Type B pancreatic cell (in vitro differentiated cells): ENCODE data around the gene EFCAB6. TPM values are rescaled to one million over a fixed set of nuclear protein-coding genes. Genes with fewer than 3 reads are reported as not detected.

Experiments used
- DNase-seq: peaks from one replicate; pipeline ENCODE4 v3.0.0; 2021; ENCODE audit warnings: mixed read lengths; ENCODE audit not compliant: unreplicated experiment; ENCODE audit errors: extremely low spot score
- H3K27ac Mint-ChIP-seq: 2 replicates; pipeline ENCODE4 v1.8.0; 2021; ENCODE audit warnings: mild to moderate bottlenecking, mixed read lengths
- H3K27me3 Mint-ChIP-seq: 2 replicates; pipeline ENCODE4 v1.8.0; 2021; ENCODE audit warnings: mixed read lengths
- H3K36me3 Mint-ChIP-seq: 2 replicates; pipeline ENCODE4 v1.8.0; 2021; ENCODE audit warnings: mixed read lengths
- H3K4me1 Mint-ChIP-seq: one replicate; pipeline ENCODE4 v1.8.0; 2021; ENCODE audit warnings: mixed read lengths; ENCODE audit not compliant: unreplicated experiment
- H3K4me3 Mint-ChIP-seq: 2 replicates; pipeline ENCODE4 v1.8.0; 2021; ENCODE audit warnings: mild to moderate bottlenecking, mixed read lengths
- H3K9me3 Mint-ChIP-seq: 2 replicates; pipeline ENCODE4 v1.8.0; 2021; ENCODE audit warnings: mixed read lengths
- total RNA-seq: library from RNA; stranded (reverse); gene quantifications from 2 replicates; pipeline ENCODE4 v1.2.1, GENCODE V29; 2021; ENCODE audit warnings: low replicate concordance
- TF ChIP-seq, protein P1 (sequence below): fragments of 200-600 bp; sonication (generic); conservative IDR thresholded peaks from 2 replicates; pipeline ENCODE4 v1.5.0; 2021; ENCODE audit warnings: antibody characterized with exemption, mild to moderate bottlenecking

EFCAB6 gene
- total RNA-seq, 1 donor from 2014 or later: 5.3 TPM

DNA sequence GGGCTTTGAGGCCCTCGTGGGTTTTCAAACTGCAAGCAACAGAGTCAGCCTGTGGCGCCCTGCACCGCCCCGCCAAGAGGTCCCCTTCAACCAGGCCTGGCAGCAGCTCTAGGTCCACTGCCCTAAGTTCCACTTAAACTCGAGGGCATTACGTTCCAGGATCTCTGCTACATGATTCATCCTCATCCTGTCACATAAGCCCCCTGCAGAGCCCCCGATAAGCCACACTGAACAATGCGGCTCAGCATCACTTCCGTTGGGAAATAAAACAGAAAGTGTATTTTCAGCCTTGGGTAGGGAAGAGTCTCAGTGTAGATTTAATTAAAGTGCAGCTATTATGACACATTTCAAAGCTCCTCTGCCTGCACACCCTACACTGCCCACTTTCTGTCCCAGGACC lies 25.6 kb upstream of the EFCAB6 start:
- Mint-ChIP-seq H3K27ac (no peak overlapping the region), H3K36me3 (no peaks in the 10 kb centered on the region), H3K27me3 (no peaks in the 10 kb centered on the region), H3K4me1 (no peaks in the 10 kb centered on the region), H3K9me3 (no peaks in the 10 kb centered on the region), H3K4me3 (no peak overlapping the region)
- no peak for DNase-seq
- TF ChIP-seq, protein P1, sequence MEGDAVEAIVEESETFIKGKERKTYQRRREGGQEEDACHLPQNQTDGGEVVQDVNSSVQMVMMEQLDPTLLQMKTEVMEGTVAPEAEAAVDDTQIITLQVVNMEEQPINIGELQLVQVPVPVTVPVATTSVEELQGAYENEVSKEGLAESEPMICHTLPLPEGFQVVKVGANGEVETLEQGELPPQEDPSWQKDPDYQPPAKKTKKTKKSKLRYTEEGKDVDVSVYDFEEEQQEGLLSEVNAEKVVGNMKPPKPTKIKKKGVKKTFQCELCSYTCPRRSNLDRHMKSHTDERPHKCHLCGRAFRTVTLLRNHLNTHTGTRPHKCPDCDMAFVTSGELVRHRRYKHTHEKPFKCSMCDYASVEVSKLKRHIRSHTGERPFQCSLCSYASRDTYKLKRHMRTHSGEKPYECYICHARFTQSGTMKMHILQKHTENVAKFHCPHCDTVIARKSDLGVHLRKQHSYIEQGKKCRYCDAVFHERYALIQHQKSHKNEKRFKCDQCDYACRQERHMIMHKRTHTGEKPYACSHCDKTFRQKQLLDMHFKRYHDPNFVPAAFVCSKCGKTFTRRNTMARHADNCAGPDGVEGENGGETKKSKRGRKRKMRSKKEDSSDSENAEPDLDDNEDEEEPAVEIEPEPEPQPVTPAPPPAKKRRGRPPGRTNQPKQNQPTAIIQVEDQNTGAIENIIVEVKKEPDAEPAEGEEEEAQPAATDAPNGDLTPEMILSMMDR: no peak

DNA sequence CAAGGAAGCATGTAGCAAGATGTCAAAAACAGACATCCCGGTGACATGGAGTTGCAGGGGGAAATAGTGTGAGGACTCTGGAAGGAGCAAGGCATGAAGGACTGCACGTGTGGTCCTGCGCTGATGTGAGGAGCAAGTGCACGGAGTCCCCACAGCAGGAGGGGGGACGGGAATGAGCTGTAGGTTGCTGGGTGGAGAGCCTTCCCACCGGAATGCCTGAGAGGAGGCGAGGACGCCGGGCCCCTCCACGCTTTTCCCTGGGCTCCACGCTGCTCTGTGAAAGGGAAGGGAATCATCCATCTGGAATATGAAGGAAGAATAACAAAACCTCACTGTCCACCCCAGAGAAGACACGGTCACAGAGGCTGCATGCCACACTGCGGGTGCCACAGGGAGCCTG lies 23.6 kb upstream of the EFCAB6 start:
- Mint-ChIP-seq H3K4me3 (no peak overlapping the region), H3K36me3 (no peaks in the 10 kb centered on the region), H3K27ac (no peak overlapping the region), H3K27me3 (no peaks in the 10 kb centered on the region), H3K9me3 (no peaks in the 10 kb centered on the region), H3K4me1 (no peaks in the 10 kb centered on the region)
- no peak for DNase-seq
- TF ChIP-seq, protein P1: no peak

DNA sequence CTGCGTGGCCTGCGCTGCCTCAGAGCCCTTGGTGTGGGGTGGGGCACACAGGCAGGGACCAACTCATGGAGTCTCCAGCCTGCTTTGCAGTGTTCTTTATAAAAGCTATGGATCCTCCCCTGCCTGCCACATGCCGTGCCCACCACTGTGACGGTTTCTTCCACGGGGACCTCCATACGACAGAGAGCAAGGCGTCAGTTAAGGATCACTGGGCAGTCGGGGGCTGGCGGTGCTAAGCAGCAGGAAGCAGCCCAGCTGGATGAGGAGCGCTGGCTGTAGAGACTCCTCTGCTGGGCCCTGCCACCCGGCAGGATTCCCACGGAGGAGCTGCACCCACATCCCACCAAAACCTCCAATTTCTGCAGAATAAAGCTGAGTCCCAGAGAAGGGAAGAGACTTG lies 23.1 kb upstream of the EFCAB6 start:
- H3K4me1 Mint-ChIP-seq: peaks cover under 1% of the 10 kb centered on the region
- H3K27me3 Mint-ChIP-seq: no peaks in the 10 kb centered on the region
- TF ChIP-seq, protein P1: no peak
- H3K4me3 Mint-ChIP-seq: no peak overlapping the region
- no peaks in the 10 kb centered on the region for H3K36me3 Mint-ChIP-seq
- H3K27ac Mint-ChIP-seq: no peak overlapping the region
- H3K9me3 Mint-ChIP-seq: no peaks in the 10 kb centered on the region
- DNase-seq: no peak

GRCh38 chr22:43833286-43834240 lies 21.5 kb upstream of the EFCAB6 start:
- no peak overlapping the region for H3K4me3 Mint-ChIP-seq
- no peaks in the 10 kb centered on the region for H3K9me3 Mint-ChIP-seq
- H3K4me1 Mint-ChIP-seq: peaks cover 4% of the 10 kb centered on the region
- no peak overlapping the region for H3K27ac Mint-ChIP-seq
- H3K36me3 Mint-ChIP-seq: no peaks in the 10 kb centered on the region
- DNase-seq: no peak
- TF ChIP-seq, protein P1: no peak
- no peaks in the 10 kb centered on the region for H3K27me3 Mint-ChIP-seq

- TF ChIP-seq, protein P1: no peak
- Mint-ChIP-seq H3K27me3 (no peaks in the 10 kb centered on the region), H3K4me1 (peaks cover 4% of the 10 kb centered on the region), H3K4me3 (no peak overlapping the region), H3K27ac (no peak overlapping the region), H3K9me3 (no peaks in the 10 kb centered on the region), H3K36me3 (no peaks in the 10 kb centered on the region)
- DNase-seq: no peak
Measured at GRCh38 chr22:43832393-43833265, 20.5 kb upstream of the EFCAB6 start.
